ENCODE data around the gene PRAF2. TPM values are rescaled to one million over a fixed set of nuclear protein-coding genes. Genes with fewer than 3 reads are reported as not detected.

Gene PRAF2, protein sequence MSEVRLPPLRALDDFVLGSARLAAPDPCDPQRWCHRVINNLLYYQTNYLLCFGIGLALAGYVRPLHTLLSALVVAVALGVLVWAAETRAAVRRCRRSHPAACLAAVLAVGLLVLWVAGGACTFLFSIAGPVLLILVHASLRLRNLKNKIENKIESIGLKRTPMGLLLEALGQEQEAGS
- 10 to 100 TPM; 15.9 to 26.6 (median 23.8) TPM for total RNA-seq

GRCh38 chrX:49073601-49074575 lies at the start of gene PRAF2:
TSS of gene PRAF2 (minus strand) at chrX:49074002. CDS start at chrX:49073987, 15 bp downstream.
- intact Hi-C loops (cut with DNase I): no loop called here
- 44% methylated on average over 45 of the region's 61 CpGs for WGBS
- H3K9me3 ChIP-seq: no peaks in the 10 kb centered on the region

DNA sequence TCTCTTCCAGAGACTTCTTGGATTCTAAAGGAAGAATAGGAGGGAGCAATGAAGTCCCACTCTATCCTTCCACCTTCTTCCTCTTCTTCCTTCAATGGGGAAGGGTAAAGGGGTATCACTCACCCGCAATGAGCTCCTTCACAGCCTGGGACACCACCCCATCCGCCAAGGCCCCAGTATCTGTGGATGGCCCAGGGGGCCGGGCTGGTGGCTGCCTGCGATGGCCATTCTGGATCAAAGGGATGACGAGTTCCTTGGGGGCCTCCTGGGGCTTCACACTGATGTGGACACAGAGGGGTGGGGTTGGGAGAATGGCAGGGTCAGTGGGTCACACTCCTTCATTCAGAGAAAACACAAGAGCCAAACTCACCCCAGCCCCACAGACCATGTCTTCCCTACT lies 48.7 kb upstream of the PRAF2 start:
- no peak for TF ChIP-seq EP300 (IDR thresholded peaks at IDR 0.05)
- no peak for TF ChIP-seq POLR2A (IDR thresholded peaks at IDR 0.05; ENCODE audit: low read depth)
- TF ChIP-seq POLR2AphosphoS5 (IDR thresholded peaks at IDR 0.05): no peak
- TF ChIP-seq, protein P1, sequence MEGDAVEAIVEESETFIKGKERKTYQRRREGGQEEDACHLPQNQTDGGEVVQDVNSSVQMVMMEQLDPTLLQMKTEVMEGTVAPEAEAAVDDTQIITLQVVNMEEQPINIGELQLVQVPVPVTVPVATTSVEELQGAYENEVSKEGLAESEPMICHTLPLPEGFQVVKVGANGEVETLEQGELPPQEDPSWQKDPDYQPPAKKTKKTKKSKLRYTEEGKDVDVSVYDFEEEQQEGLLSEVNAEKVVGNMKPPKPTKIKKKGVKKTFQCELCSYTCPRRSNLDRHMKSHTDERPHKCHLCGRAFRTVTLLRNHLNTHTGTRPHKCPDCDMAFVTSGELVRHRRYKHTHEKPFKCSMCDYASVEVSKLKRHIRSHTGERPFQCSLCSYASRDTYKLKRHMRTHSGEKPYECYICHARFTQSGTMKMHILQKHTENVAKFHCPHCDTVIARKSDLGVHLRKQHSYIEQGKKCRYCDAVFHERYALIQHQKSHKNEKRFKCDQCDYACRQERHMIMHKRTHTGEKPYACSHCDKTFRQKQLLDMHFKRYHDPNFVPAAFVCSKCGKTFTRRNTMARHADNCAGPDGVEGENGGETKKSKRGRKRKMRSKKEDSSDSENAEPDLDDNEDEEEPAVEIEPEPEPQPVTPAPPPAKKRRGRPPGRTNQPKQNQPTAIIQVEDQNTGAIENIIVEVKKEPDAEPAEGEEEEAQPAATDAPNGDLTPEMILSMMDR (IDR thresholded peaks at IDR 0.05): no peak
- 76% methylated on average over 5 of the region's 5 CpGs for WGBS
- H3K4me1 ChIP-seq: peaks cover 6 to 15% (median 11%) of the 10 kb centered on the region in 4 donors
- DNase-seq (ENCODE audit: extremely low spot score): no peak
- no peaks in the 10 kb centered on the region for H3K27me3 ChIP-seq
- H3K4me3 ChIP-seq: peak overlapping the region; percentile 67 to 75 (median 71)
- H3K9me3 ChIP-seq: no peaks in the 10 kb centered on the region
- peaks cover 9 to 34% (median 24%) of the 10 kb centered on the region in 4 donors for H3K36me3 ChIP-seq
- intact Hi-C loops (cut with DNase I): no loop called here
- no peak overlapping the region for H3K27ac ChIP-seq (replicated peaks in 1 of 4)

More at GRCh38 chrX:49073601-49074575, at the start of gene PRAF2:
- Histone ChIP-seq H3K4me3 (peak within 1 kb of the TSS; percentile 55 to 62 (median 60)), H3K27me3 (no peaks in the 10 kb centered on the region), H3K27ac (replicated peaks in 1 of 4) (peak within 1 kb of the TSS; percentile 68 to 84 (median 80)), H3K4me1 (peaks cover 16 to 37% (median 28%) of the 10 kb centered on the region in 4 donors), H3K36me3 (peaks cover 6 to 31% (median 29%) of the 10 kb centered on the region in 4 donors)
- peak; percentile 96 for DNase-seq (ENCODE audit: extremely low spot score)
- TF ChIP-seq POLR2A (IDR thresholded peaks at IDR 0.05; ENCODE audit: low read depth) (no peak), POLR2AphosphoS5 (IDR thresholded peaks at IDR 0.05) (peak; percentile 92), EP300 (IDR thresholded peaks at IDR 0.05) (no peak)
- TF ChIP-seq, protein P1 (IDR thresholded peaks at IDR 0.05): peak in 1 of 3 experiments; percentile 18

- peaks cover 20 to 58% (median 46%) of the 10 kb centered on the region in 4 donors for H3K36me3 ChIP-seq
These were observed 46.3 kb upstream of the PRAF2 start for GRCh38 chrX:49120091-49120490.

DNA sequence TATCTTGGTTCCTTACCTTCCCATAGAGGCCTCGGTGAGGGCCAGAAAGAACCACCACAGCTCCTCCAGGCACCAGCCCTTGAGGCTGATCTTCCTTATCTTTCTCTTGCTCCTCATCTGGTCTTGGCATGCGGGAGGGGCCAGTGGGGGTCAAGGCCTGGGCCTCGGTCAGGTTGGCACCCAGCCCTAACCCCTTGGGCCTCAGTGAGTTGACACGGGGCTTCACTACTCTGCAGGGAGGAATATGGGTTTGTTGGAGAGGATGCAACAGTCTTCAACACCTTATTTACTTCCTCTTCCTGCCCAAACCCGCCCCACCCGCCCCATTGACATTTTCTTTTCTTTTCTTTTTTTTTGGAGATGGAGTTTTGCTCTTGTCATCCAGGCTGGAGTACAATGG lies 43.8 kb upstream of the PRAF2 start:
- peaks cover 2 to 10% (median 6%) of the 10 kb centered on the region in 4 donors for H3K4me1 ChIP-seq
- H3K4me3 ChIP-seq: no peak overlapping the region
- H3K27ac ChIP-seq (replicated peaks in 1 of 4): no peak overlapping the region
- DNase-seq (ENCODE audit: extremely low spot score): no peak
- intact Hi-C loops (cut with DNase I): no loop called here
- WGBS: 71% methylated on average over 6 of the region's 6 CpGs
- no peaks in the 10 kb centered on the region for H3K27me3 ChIP-seq
- no peaks in the 10 kb centered on the region for H3K9me3 ChIP-seq
- TF ChIP-seq, protein P1 (IDR thresholded peaks at IDR 0.05): no peak
- TF ChIP-seq EP300 (IDR thresholded peaks at IDR 0.05) (no peak), POLR2A (IDR thresholded peaks at IDR 0.05; ENCODE audit: low read depth) (no peak), POLR2AphosphoS5 (IDR thresholded peaks at IDR 0.05) (no peak)
- H3K36me3 ChIP-seq: peaks cover 30 to 83% (median 65%) of the 10 kb centered on the region in 4 donors

More at GRCh38 chrX:49120091-49120490, 46.3 kb upstream of the PRAF2 start:
- H3K4me1 ChIP-seq: peaks cover 6 to 15% (median 11%) of the 10 kb centered on the region in 4 donors
- 66% methylated on average over 1 of the region's 1 CpG for WGBS
- no peaks in the 10 kb centered on the region for H3K27me3 ChIP-seq
- no peak overlapping the region for H3K4me3 ChIP-seq
- no peaks in the 10 kb centered on the region for H3K9me3 ChIP-seq
- no peak for DNase-seq (ENCODE audit: extremely low spot score)
- TF ChIP-seq, protein P1 (IDR thresholded peaks at IDR 0.05): no peak
- TF ChIP-seq EP300 (IDR thresholded peaks at IDR 0.05) (no peak), POLR2A (IDR thresholded peaks at IDR 0.05; ENCODE audit: low read depth) (no peak), POLR2AphosphoS5 (IDR thresholded peaks at IDR 0.05) (no peak)
- no peak overlapping the region for H3K27ac ChIP-seq (replicated peaks in 1 of 4)
- intact Hi-C loops (cut with DNase I): no loop called here
